ENCODE data around the gene ZNF22. TPM values are rescaled to one million over a fixed set of nuclear protein-coding genes. Genes with fewer than 3 reads are reported as not detected.

ZNF22 gene
- total and polyA plus RNA-seq, 2 of the 8 experiments (the other 6 are each of a cell fraction or from before 2014, with no cell fraction given), result 18.2 to 45.2 TPM

GRCh38 chr10:45053569-45054100, 52.9 kb downstream of the ZNF22 start:
- no peaks in the 10 kb centered on the region for H3K27me3 ChIP-seq (replicated peaks in 1 of 4; ENCODE audit: control insufficient read depth in 3 of 4, extremely low read depth in 1 of 4, insufficient read depth in 3 of 4, low read length in 3 of 4)
- no peak overlapping the region for H4K91ac ChIP-seq (replicated peaks; ENCODE audit: insufficient read length, low read length)
- no peak overlapping the region for H3K4ac ChIP-seq (replicated peaks; ENCODE audit: insufficient read length, low read depth, low read length)
- H3K9ac ChIP-seq (replicated peaks in 1 of 4; ENCODE audit: extremely low read depth in 1 of 4, low read depth in 3 of 4, low read length in 3 of 4), result no peak overlapping the region
- no peak overlapping the region for H3K56ac ChIP-seq (replicated peaks; ENCODE audit: insufficient read length, low read depth, low read length)
- no peak overlapping the region for H2BK15ac ChIP-seq (ENCODE audit: low read length)
- TF ChIP-seq TAF7 (optimal IDR thresholded peaks at IDR 0.05; ENCODE audit: borderline replicate concordance, low read depth, low read length) (no peak), USF2 (IDR thresholded peaks at IDR 0.05; ENCODE audit: low read length) (no peak), CEBPB (IDR thresholded peaks at IDR 0.05; ENCODE audit: low read depth, low read length) (no peak), RNF2 (IDR thresholded peaks at IDR 0.05; ENCODE audit: borderline replicate concordance, low read depth, low read length, missing control alignments, poor library complexity, severe bottlenecking) (no peak), SAP30 (IDR thresholded peaks at IDR 0.05; ENCODE audit: insufficient read depth, insufficient replicate concordance, low read length) (no peak), TAF1 (IDR thresholded peaks at IDR 0.05; ENCODE audit: low read depth, low read length) (no peak), SUZ12 (IDR thresholded peaks at IDR 0.05; ENCODE audit: low read length) (no peak), TCF12 (IDR thresholded peaks at IDR 0.05; ENCODE audit: low read depth, low read length) (no peak), KDM1A (IDR thresholded peaks at IDR 0.05; ENCODE audit: borderline replicate concordance, low read length) (no peak), SP2 (IDR thresholded peaks at IDR 0.05; ENCODE audit: low read length) (no peak), CREB1 (IDR thresholded peaks at IDR 0.05) (no peak), POU5F1 (IDR thresholded peaks at IDR 0.05; ENCODE audit: low read depth, low read length) (no peak)
- no peak overlapping the region for H3K4me3 ChIP-seq (ENCODE audit: extremely low read depth in 1 of 4, insufficient read depth in 2 of 4, low read depth in 3 of 4, low read length in 4 of 4)
- no peak overlapping the region for H2AK5ac ChIP-seq (ENCODE audit: low read depth, low read length)
- ChIA-PET CTCF (ENCODE audit: partially characterized antibody) (no interaction called here), POLR2A (ENCODE audit: partially characterized antibody) (no interaction called here)
- no peaks in the 10 kb centered on the region for H3K79me2 ChIP-seq (ENCODE audit: control insufficient read depth in 1 of 2, insufficient read depth in 2 of 2, low read length in 2 of 2)
- H2BK5ac ChIP-seq (ENCODE audit: low read depth, low read length), result no peak overlapping the region
- H3K4me1 ChIP-seq (replicated peaks in 1 of 4; ENCODE audit: control insufficient read depth in 3 of 4, insufficient read depth in 4 of 4, low read length in 3 of 4), result peaks cover 0 to under 1% (median 0%) of the 10 kb centered on the region in 4 experiments; a peak in 1 of 7 replicates
- H3K14ac ChIP-seq (ENCODE audit: insufficient read length), result no peak overlapping the region
- 84% methylated on average over 1 of the region's 1 CpG; no CpG with 5 or more reads in 1 of the 2 experiments for WGBS, 2 experiments (ENCODE audit: extremely low coverage in 1 of 2, insufficient coverage in 1 of 2, insufficient read length in 1 of 2, insufficient replicate concordance in 2 of 2, low coverage in 1 of 2, low lambda C conversion rate in 2 of 2, missing lambda C conversion rate in 1 of 2)
- no peaks in the 10 kb centered on the region for H4K20me1 ChIP-seq (replicated peaks in 1 of 2; ENCODE audit: control insufficient read depth in 1 of 2, insufficient read depth in 2 of 2, low read length in 2 of 2)
- no peak overlapping the region for H2BK120ac ChIP-seq (replicated peaks; ENCODE audit: low read depth, low read length)
- H3K4me2 ChIP-seq (ENCODE audit: insufficient read depth in 1 of 2, low read depth in 2 of 2, low read length in 2 of 2), result no peak overlapping the region
- no peak for FAIRE-seq
- no peaks in the 10 kb centered on the region for H3K36me3 ChIP-seq (ENCODE audit: control insufficient read depth in 2 of 4, insufficient read depth in 4 of 4, low read length in 3 of 4)
- no peaks in the 10 kb centered on the region for H3K9me3 ChIP-seq (ENCODE audit: insufficient read depth in 2 of 2, low read depth in 1 of 2, low read length in 1 of 2)
- no peak overlapping the region for H3K23ac ChIP-seq (ENCODE audit: insufficient read length)
- no peak overlapping the region for H4K5ac ChIP-seq (ENCODE audit: insufficient read length, low read depth, low read length)
- no peak for DNase-seq (ENCODE audit: low read depth in 1 of 2, low spot score in 2 of 2)
- no peak overlapping the region for H2AFZ ChIP-seq (ENCODE audit: low read length)
- H3K23me2 ChIP-seq (ENCODE audit: low read depth, low read length), result no peaks in the 10 kb centered on the region
- H3K27ac ChIP-seq (ENCODE audit: low read depth, low read length), result no peak overlapping the region
- no peak overlapping the region for H2BK12ac ChIP-seq (ENCODE audit: low read depth, low read length)
- no peak overlapping the region for H3K18ac ChIP-seq (ENCODE audit: extremely low read depth, low read length)
- H3K79me1 ChIP-seq (ENCODE audit: low read depth, low read length), result no peaks in the 10 kb centered on the region
- no peak overlapping the region for H4K8ac ChIP-seq (ENCODE audit: extremely low read depth, insufficient read depth, low read length)
- no peak overlapping the region for H2BK20ac ChIP-seq (ENCODE audit: low read length)
